Measurements from ENCODE around the gene TTC9B. TPM values are rescaled to one million over a fixed set of nuclear protein-coding genes. Genes with fewer than 3 reads are reported as not detected.

TTC9B gene
- total and polyA plus RNA-seq, 2 of the 8 experiments (the other 6 are each of a cell fraction or from before 2014, with no cell fraction given): 0.26 TPM; not detected in 1

- FAIRE-seq (no peak), DNase-seq (ENCODE audit: low read depth in 1 of 2, low spot score in 2 of 2) (no peak)
- H3K27ac ChIP-seq (ENCODE audit: low read depth, low read length): no peak overlapping the region
- peaks cover 0 to 20% (median 13%) of the 10 kb centered on the region in 4 experiments; a peak in 6 of 7 replicates for H3K4me1 ChIP-seq (replicated peaks in 1 of 4; ENCODE audit: control insufficient read depth in 3 of 4, insufficient read depth in 4 of 4, low read length in 3 of 4)
- TF ChIP-seq EGR1 (IDR thresholded peaks at IDR 0.05; ENCODE audit: borderline replicate concordance, low read depth, low read length) (no peak), KDM1A (IDR thresholded peaks at IDR 0.05; ENCODE audit: borderline replicate concordance, low read length) (no peak), SP4 (IDR thresholded peaks at IDR 0.05; ENCODE audit: low read length) (no peak), CHD2 (IDR thresholded peaks at IDR 0.05; ENCODE audit: low read length) (no peak), RAD21 (IDR thresholded peaks at IDR 0.05 in 1 of 2, conservative IDR thresholded peaks at IDR 0.05 in 1 of 2; ENCODE audit: low read depth in 2 of 2, low read length in 2 of 2) (no peak), TCF12 (IDR thresholded peaks at IDR 0.05; ENCODE audit: low read depth, low read length) (no peak), CREB1 (IDR thresholded peaks at IDR 0.05) (no peak), MAFK (IDR thresholded peaks at IDR 0.05; ENCODE audit: low read depth, low read length) (no peak)
- no peak overlapping the region for H4K91ac ChIP-seq (replicated peaks; ENCODE audit: insufficient read length, low read length)
- no peak overlapping the region for H2AK5ac ChIP-seq (ENCODE audit: low read depth, low read length)
- no peaks in the 10 kb centered on the region for H3K23me2 ChIP-seq (ENCODE audit: low read depth, low read length)
- POLR2A ChIA-PET (ENCODE audit: partially characterized antibody): no interaction called here
- no peaks in the 10 kb centered on the region; the same call in 1 of the 2 replicates for H3K79me1 ChIP-seq (ENCODE audit: low read depth, low read length)
- no peaks in the 10 kb centered on the region for H3K27me3 ChIP-seq (replicated peaks in 1 of 4; ENCODE audit: control insufficient read depth in 3 of 4, extremely low read depth in 1 of 4, insufficient read depth in 3 of 4, low read length in 3 of 4)
- no peaks in the 10 kb centered on the region for H3K79me2 ChIP-seq (ENCODE audit: control insufficient read depth in 1 of 2, insufficient read depth in 2 of 2, low read length in 2 of 2)
- H4K8ac ChIP-seq (ENCODE audit: extremely low read depth, insufficient read depth, low read length): no peak overlapping the region
- no peak overlapping the region for H3K9ac ChIP-seq (replicated peaks in 1 of 4; ENCODE audit: extremely low read depth in 1 of 4, low read depth in 3 of 4, low read length in 3 of 4)
- H3K4me2 ChIP-seq (ENCODE audit: insufficient read depth in 1 of 2, low read depth in 2 of 2, low read length in 2 of 2): no peak overlapping the region
- no peak overlapping the region for H2AFZ ChIP-seq (ENCODE audit: low read length)
- H3K9me3 ChIP-seq (ENCODE audit: insufficient read depth in 2 of 2, low read depth in 1 of 2, low read length in 1 of 2): no peaks in the 10 kb centered on the region
- CTCF ChIA-PET (ENCODE audit: partially characterized antibody): interaction anchor here (0.6 to 3.5 kb wide), 15 partner anchors 8 to 74 kb away, joined by 3 to 13 read pairs (median 5); partner anchors contain the start of genes CCNP and TTC9B
- peaks cover 0 to 9% of the 10 kb centered on the region in 2 experiments for H4K20me1 ChIP-seq (replicated peaks in 1 of 2; ENCODE audit: control insufficient read depth in 1 of 2, insufficient read depth in 2 of 2, low read length in 2 of 2)
- H3K23ac ChIP-seq (ENCODE audit: insufficient read length): no peak overlapping the region
- H2BK15ac ChIP-seq (ENCODE audit: low read length): no peak overlapping the region
- no peak overlapping the region for H3K4me3 ChIP-seq (ENCODE audit: extremely low read depth in 1 of 4, insufficient read depth in 2 of 4, low read depth in 3 of 4, low read length in 4 of 4)
- H4K5ac ChIP-seq (ENCODE audit: insufficient read length, low read depth, low read length): no peak overlapping the region
- H2BK12ac ChIP-seq (ENCODE audit: low read depth, low read length): no peak overlapping the region
- WGBS, 2 experiments (ENCODE audit: extremely low coverage in 1 of 2, insufficient coverage in 1 of 2, insufficient read length in 1 of 2, insufficient replicate concordance in 2 of 2, low coverage in 1 of 2, low lambda C conversion rate in 2 of 2, missing lambda C conversion rate in 1 of 2): 88% methylated on average over 9 of the region's 9 CpGs; no CpG with 5 or more reads in 1 of the 2 experiments
- peaks cover 4 to 26% (median 8%) of the 10 kb centered on the region in 4 experiments; a peak in 6 of 8 replicates for H3K36me3 ChIP-seq (ENCODE audit: control insufficient read depth in 2 of 4, insufficient read depth in 4 of 4, low read length in 3 of 4)
- H2BK5ac ChIP-seq (ENCODE audit: low read depth, low read length): no peak overlapping the region
- H3K56ac ChIP-seq (replicated peaks; ENCODE audit: insufficient read length, low read depth, low read length): no peak overlapping the region
- no peak overlapping the region for H2BK20ac ChIP-seq (ENCODE audit: low read length)
- no peak overlapping the region for H3K14ac ChIP-seq (ENCODE audit: insufficient read length)
- no peak overlapping the region for H3K18ac ChIP-seq (ENCODE audit: extremely low read depth, low read length)
- H2BK120ac ChIP-seq (replicated peaks; ENCODE audit: low read depth, low read length): no peak overlapping the region
- no peak overlapping the region for H3K4ac ChIP-seq (replicated peaks; ENCODE audit: insufficient read length, low read depth, low read length)
Observed at GRCh38 chr19:40236026-40236355, 17.8 kb upstream of the TTC9B start.

All from H1 (cell line).